K562 (cell line): ENCODE results near the gene COL9A3. TPM values are rescaled to one million over a fixed set of nuclear protein-coding genes. Genes with fewer than 3 reads are reported as not detected.

ENCODE experiments used
- ATAC-seq: fragments of 200-7000 bp; cut with Tn5 transposase; 3 replicates; pipeline ENCODE4 v1.9.1; 2020; ENCODE audit warnings: moderate library complexity
- BruUV-seq: library from RNA; stranded (reverse); fragments of 400-500 nt; replicated peaks from 2 replicates; lab custom pipeline; 2021; lab: Mats Ljungman, UMichigan
- CTCF ChIA-PET: fragments of 300-600 bp; formaldehyde crosslinking; extraction: SDS; loops from one replicate; lab custom pipeline; 2021; ENCODE audit warnings: low intra/inter-chr PET ratio; lab: Yijun Ruan, JAX
- POLR2A ChIA-PET: fragments of 300-600, 350-650 bp; sonication (Branson Sonifier 250); formaldehyde crosslinking; extraction: SDS; loops from one replicate; lab custom pipeline; 2021; ENCODE audit warnings: antibody characterized with exemption, inconsistent platforms; lab: Yijun Ruan, JAX
- DNase-seq, 4 experiments: peaks; one replicate each; pipeline versions ENCODE4 v3.0.0 to v3.0.0-alpha.2; 2011 to 2018; ENCODE audit warnings: low spot score in 3 of 4, mixed read lengths in 3 of 4; ENCODE audit errors: extremely low read depth in 1 of 4
- FAIRE-seq: peaks from 2 replicates; lab custom pipeline; 2011; peaks lifted over from hg19 to GRCh38; lab: Jason Lieb, UNC
- H2AFZ ChIP-seq: 2 replicates; pipeline ENCODE4 v1.6.0; 2011; ENCODE audit warnings: low read depth, low read length, control low read depth, inconsistent platforms
- H3K27ac ChIP-seq: fragments of 200-600 bp; 3 replicates; pipeline ENCODE4 v1.8.0; 2011; ENCODE audit warnings: low read depth, mild to moderate bottlenecking, control low read depth, inconsistent platforms, low read length, moderate library complexity, mixed read lengths; ENCODE audit errors: extremely low read depth
- H3K27me3 ChIP-seq, 2 experiments: fragments of 300-600 bp in 1 of 2; 2 replicates in 1 of 2; 3 replicates in 1 of 2; pipeline versions ENCODE4 v1.6.0 to v1.8.0; 2011; ENCODE audit warnings: inconsistent platforms in 2 of 2, low read length in 2 of 2, mild to moderate bottlenecking in 1 of 2, mixed read lengths in 1 of 2, moderate library complexity in 1 of 2; ENCODE audit not compliant: control insufficient read depth in 2 of 2, insufficient read depth in 2 of 2
- H3K36me3 ChIP-seq: fragments of 300-600 bp; 3 replicates; pipeline ENCODE4 v1.8.0; 2011; ENCODE audit warnings: mild to moderate bottlenecking, low read length, inconsistent platforms; ENCODE audit not compliant: control insufficient read depth, insufficient read depth
- H3K4me1 ChIP-seq, 2 experiments: fragments of 200-600 bp in 1 of 2; replicated peaks in 1 of 2; 2 replicates in 1 of 2; 3 replicates in 1 of 2; pipeline versions ENCODE4 v1.5.1 to v1.8.0; 2011; ENCODE audit warnings: inconsistent platforms in 2 of 2, low read length in 2 of 2, mild to moderate bottlenecking in 1 of 2, mixed read lengths in 1 of 2, moderate library complexity in 1 of 2; ENCODE audit not compliant: control insufficient read depth in 2 of 2, insufficient read depth in 2 of 2
- H3K4me2 ChIP-seq: 2 replicates; pipeline ENCODE4 v1.6.1; 2011; ENCODE audit warnings: low read length, control low read depth, inconsistent platforms, mixed read lengths; ENCODE audit not compliant: insufficient read depth
- H3K4me3 ChIP-seq: fragments of 200-600 bp; sonication (generic), shearing (Covaris generic); 2 replicates; pipeline ENCODE4 v1.5.1; 2016; ENCODE audit warnings: control low read depth, inconsistent platforms
- H3K79me2 ChIP-seq: fragments of 200-600 bp; 3 replicates; pipeline ENCODE4 v1.8.0; 2011; ENCODE audit warnings: low read length, inconsistent platforms; ENCODE audit not compliant: control insufficient read depth, insufficient read depth
- H3K9ac ChIP-seq, 2 experiments: 2 replicates each; pipeline versions ENCODE4 v1.6.0 to v1.6.1; 2011; ENCODE audit warnings: low read depth in 2 of 2, low read length in 2 of 2, control low read depth in 1 of 2, inconsistent platforms in 1 of 2, mild to moderate bottlenecking in 1 of 2, mixed read lengths in 1 of 2; ENCODE audit not compliant: insufficient read depth in 1 of 2
- H3K9me1 ChIP-seq: one replicate; pipeline ENCODE4 v1.6.0; 2011; ENCODE audit warnings: inconsistent platforms, mild to moderate bottlenecking, low read length, moderate library complexity; ENCODE audit not compliant: control insufficient read depth, insufficient read depth
- H3K9me3 ChIP-seq: replicated peaks from 2 replicates; pipeline ENCODE4 v1.5.1; 2011; ENCODE audit warnings: low read depth, low read length, inconsistent platforms; ENCODE audit not compliant: control insufficient read depth, insufficient read depth
- H4K20me1 ChIP-seq: replicated peaks from 2 replicates; pipeline ENCODE4 v1.6.1; 2011; ENCODE audit warnings: low read length, inconsistent platforms, mixed read lengths; ENCODE audit not compliant: control insufficient read depth, insufficient read depth
- BDP1 ChIP-seq: IDR thresholded peaks from 3 replicates; pipeline ENCODE4 v1.6.1; 2011; ENCODE audit not compliant: insufficient read length, insufficient read depth
- ETV1 ChIP-seq: fragments of 450-650 bp; conservative IDR thresholded peaks from 2 replicates; pipeline ENCODE4 v1.6.1; 2016; ENCODE audit warnings: missing genetic modification characterization, control low read depth, low read depth, missing compliant biosample characterization
- FOS ChIP-seq: IDR thresholded peaks from 3 replicates; pipeline ENCODE4 v1.6.1; 2011; ENCODE audit not compliant: insufficient read length; ENCODE audit errors: extremely low read depth
- KDM4B ChIP-seq, 2 experiments: fragments of 450-650 bp in 1 of 2; sonication (generic) in 1 of 2; IDR thresholded peaks; 2 replicates each; pipeline ENCODE4 v1.6.1; 2016 to 2017; ENCODE audit warnings: borderline replicate concordance in 2 of 2, antibody characterized with exemption in 1 of 2, low read depth in 1 of 2, mild to moderate bottlenecking in 1 of 2
- RBBP5 ChIP-seq: fragments of 200-600 bp; sonication (generic); IDR thresholded peaks from 2 replicates; pipeline ENCODE4 v1.6.1; 2012; ENCODE audit warnings: borderline replicate concordance, mild to moderate bottlenecking, low read length, control low read depth, inconsistent platforms; ENCODE audit not compliant: insufficient read depth, poor library complexity, severe bottlenecking
- SIX5 ChIP-seq, 2 experiments: IDR thresholded peaks; 2 replicates each; pipeline ENCODE4 v1.6.1; 2011; ENCODE audit warnings: low read length in 2 of 2, borderline replicate concordance in 1 of 2, low read depth in 1 of 2, mild to moderate bottlenecking in 1 of 2, moderate library complexity in 1 of 2; ENCODE audit not compliant: insufficient read depth in 1 of 2
- TCF7L2 ChIP-seq: fragments of 150-350 bp; IDR thresholded peaks from 2 replicates; pipeline ENCODE4 v1.6.1; 2016; ENCODE audit warnings: low read depth, mild to moderate bottlenecking, low read length, moderate library complexity
- ZFX ChIP-seq: sonication (generic); formaldehyde crosslinking; IDR thresholded peaks from 2 replicates; pipeline ENCODE4 v1.8.0; 2022; ENCODE audit warnings: mild to moderate bottlenecking, missing genetic modification reagents, moderate library complexity
- ZNF717 ChIP-seq: fragments of 250-450 bp; sonication (Bioruptor Pico); IDR thresholded peaks from 2 replicates; pipeline ENCODE4 v1.5.0; 2021
- WGBS: fragments of 100-300 bp; shearing (Covaris generic); methylation state at CpG from one replicate; pipeline ENCODE4 v1.1.6; 2016; ENCODE audit warnings: low coverage, mixed read lengths; ENCODE audit not compliant: insufficient coverage; ENCODE audit errors: missing lambda C conversion rate; 5-methylcytosine and 5-hydroxymethylcytosine counted together
- in situ Hi-C: fragments of 300-500 bp; cut with MboI; formaldehyde crosslinking; loops from 4 replicates; pipeline ENCODE4 v1.15.0; 2018; ENCODE audit warnings: inconsistent platforms, mixed read lengths
- intact Hi-C: fragments of 100-400 bp; cut with micrococcal nuclease; formaldehyde crosslinking; loops from 2 replicates; pipeline ENCODE4 v1.14.2; 2022
- polyA plus RNA-seq, 8 experiments: library from polyadenylated mRNA; depleted of rRNA in 4 of 8; stranded (reverse) in 5 of 8; unstranded in 3 of 8; fragments of >200 nt; fragmentation: Nextera tagmentation in 2 of 8; fragmentation: Illumina TruSeq in 1 of 8; extraction: Ambion mirVana in 2 of 8; extraction: Trizol in 1 of 8; gene quantifications; 2 replicates each; pipeline versions ENCODE4 v1.2.1 to v1.2.3, GENCODE V29; 2011 to 2014; ENCODE audit warnings: inconsistent platforms in 1 of 8, missing spikeins in 1 of 8
- total RNA-seq, 7 experiments: library from RNA; depleted of rRNA in 6 of 7; stranded (reverse); fragments of >200 nt in 6 of 7; fragmentation: Illumina TruSeq in 2 of 7; extraction: Trizol in 2 of 7; gene quantifications; 2 replicates each; pipeline versions ENCODE4 v1.2.1 to v1.2.3, GENCODE V29; 2011 to 2021; ENCODE audit warnings: low replicate concordance in 1 of 7

COL9A3 gene
- total and polyA plus RNA-seq, 9 of the 15 experiments (the other 6 are each of a cell fraction or from before 2014, with no cell fraction given), result 0.14 to 3.6 (median 0.88) TPM; not detected in 1

GRCh38 chr20:62886709-62887058 is 69.8 kb downstream of the COL9A3 start:
- Histone ChIP-seq H2AFZ (no peak overlapping the region), H3K4me2 (no peak overlapping the region), H3K79me2 (no peaks in the 10 kb centered on the region), H3K4me1 (peaks cover 0 to 18% of the 10 kb centered on the region in 2 experiments; a peak in 2 of 5 replicates), H4K20me1 (no peaks in the 10 kb centered on the region), H3K27ac (no peak overlapping the region), H3K9ac (no peak overlapping the region), H3K4me3 (no peak overlapping the region)
- CTCF ChIA-PET, result no interaction called here
- no TSS peak for BruUV-seq
- DNase-seq, result no peak
- in situ Hi-C loops, result no loop called here
- no peak for TF ChIP-seq ZNF717 (CRISPR knock-in tag)
- TF ChIP-seq RBBP5, result no peak
- TF ChIP-seq ZFX (CRISPR knock-in tag), result no peak
- TF ChIP-seq TCF7L2, result no peak
- TF ChIP-seq KDM4B (IDR thresholded peaks at IDR 0.05; ENCODE audit: borderline replicate concordance in 2 of 2, low read depth in 1 of 2), result no peak
- no peak for TF ChIP-seq SIX5 (IDR thresholded peaks at IDR 0.05; ENCODE audit: borderline replicate concordance in 1 of 2, insufficient read depth in 1 of 2, low read depth in 1 of 2, low read length in 2 of 2)
- TF ChIP-seq ETV1 (tag), result no peak
- TF ChIP-seq BDP1, result no peak
- no peak for TF ChIP-seq FOS
- TF ChIP-seq, all 486 proteins: peak for 0
- no peak for FAIRE-seq
- peaks cover 4% of the 10 kb centered on the region for H3K9me1 ChIP-seq
- WGBS, result 95% methylated on average over 7 of the region's 7 CpGs
- H3K36me3 ChIP-seq, result peaks cover 66% of the 10 kb centered on the region
- intact Hi-C loops, result no loop called here
- ATAC-seq, result no peak
- H3K9me3 ChIP-seq, result no peaks in the 10 kb centered on the region
- H3K27me3 ChIP-seq, result no peaks in the 10 kb centered on the region
- POLR2A ChIA-PET, result interaction anchor here (1.3 kb wide), 1 partner anchor 11 kb away, joined by 4 read pairs; no protein-coding TSS in a partner anchor
